OCI-LY1 (cell line): ENCODE data around the gene CD8A.

Experiments
- CTCF ChIP-seq: fragments of 200-600 bp; sonication (generic), shearing (Covaris generic); IDR thresholded peaks from 2 replicates; pipeline ENCODE4 v1.5.1; 2017; ENCODE audit warnings: mild to moderate bottlenecking, antibody characterized with exemption, low read length, moderate library complexity, mixed read lengths
- EZH2 ChIP-seq: fragments of 200-600 bp; sonication (generic), shearing (Covaris generic); IDR thresholded peaks from 2 replicates; pipeline ENCODE4 v1.8.0; 2017; ENCODE audit warnings: borderline replicate concordance, mixed run types, mild to moderate bottlenecking, antibody characterized with exemption, low read length, moderate library complexity, mixed read lengths

DNA sequence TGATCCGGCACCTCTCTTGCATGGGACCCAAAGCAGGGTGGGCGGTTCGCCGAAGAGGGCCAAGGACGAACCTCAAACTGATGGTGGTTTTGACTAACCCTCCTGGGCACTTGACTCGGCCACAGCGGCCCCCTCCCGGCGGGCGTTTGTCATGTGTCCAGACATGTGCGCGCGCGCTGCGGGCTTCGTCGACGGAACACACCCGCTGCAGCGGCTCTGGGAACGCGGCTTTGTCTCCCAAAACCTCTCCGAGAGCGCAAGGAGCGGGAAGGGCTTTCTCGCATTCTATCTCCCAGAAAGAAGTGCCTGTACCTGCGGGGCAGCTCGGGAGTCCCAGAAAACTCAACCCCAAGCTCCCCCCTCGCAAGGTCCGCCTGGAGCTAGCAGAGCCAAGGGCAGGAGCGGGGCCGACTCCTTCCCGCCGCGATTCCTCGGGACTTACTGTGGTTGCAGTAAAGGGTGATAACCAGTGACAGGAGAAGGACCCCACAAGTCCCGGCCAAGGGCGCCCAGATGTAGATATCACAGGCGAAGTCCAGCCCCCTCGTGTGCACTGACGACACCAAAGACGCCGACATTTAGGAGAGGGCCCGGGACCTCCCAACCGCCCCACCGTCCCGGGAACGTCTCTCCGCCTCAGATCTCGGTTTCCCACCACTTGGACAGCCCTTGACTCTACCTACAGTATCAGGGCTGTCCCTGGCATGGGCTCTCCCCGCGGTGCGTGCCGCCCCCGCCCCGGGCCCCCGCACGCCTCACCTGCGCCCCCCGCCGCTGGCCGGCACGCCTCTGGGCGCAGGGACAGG is 1.6 kb downstream of the CD8A start:
- TF ChIP-seq CTCF (no peak), EZH2 (no peak)
